Cardiac fibroblast (primary cell): ENCODE results near the gene DARS1.

ENCODE experiments used
- DNase-seq, 2 donors: peaks; one replicate each; pipeline versions ENCODE4 v3.0.0 to v3.0.0-alpha.2; 2010; ENCODE audit warnings: low read depth in 2 of 2
- H3K4me3 ChIP-seq, 2 donors: replicated peaks in 1 of 2; 1 replicate in 1 of 2; 2 replicates in 1 of 2; pipeline ENCODE4 v1.5.1; 2011; ENCODE audit warnings: low read depth in 2 of 2, low read length in 2 of 2, mild to moderate bottlenecking in 2 of 2, moderate library complexity in 1 of 2
- TF ChIP-seq, protein P1 (sequence below): IDR thresholded peaks from one replicate; pipeline ENCODE4 v1.5.1; 2011; ENCODE audit warnings: low read depth, mild to moderate bottlenecking, low read length, inconsistent platforms

DARS1 gene

GRCh38 chr2:135987441-135987840 is 2.0 kb upstream of the DARS1 start:
- H3K4me3 ChIP-seq, result no peak overlapping the region
- TF ChIP-seq, protein P1, sequence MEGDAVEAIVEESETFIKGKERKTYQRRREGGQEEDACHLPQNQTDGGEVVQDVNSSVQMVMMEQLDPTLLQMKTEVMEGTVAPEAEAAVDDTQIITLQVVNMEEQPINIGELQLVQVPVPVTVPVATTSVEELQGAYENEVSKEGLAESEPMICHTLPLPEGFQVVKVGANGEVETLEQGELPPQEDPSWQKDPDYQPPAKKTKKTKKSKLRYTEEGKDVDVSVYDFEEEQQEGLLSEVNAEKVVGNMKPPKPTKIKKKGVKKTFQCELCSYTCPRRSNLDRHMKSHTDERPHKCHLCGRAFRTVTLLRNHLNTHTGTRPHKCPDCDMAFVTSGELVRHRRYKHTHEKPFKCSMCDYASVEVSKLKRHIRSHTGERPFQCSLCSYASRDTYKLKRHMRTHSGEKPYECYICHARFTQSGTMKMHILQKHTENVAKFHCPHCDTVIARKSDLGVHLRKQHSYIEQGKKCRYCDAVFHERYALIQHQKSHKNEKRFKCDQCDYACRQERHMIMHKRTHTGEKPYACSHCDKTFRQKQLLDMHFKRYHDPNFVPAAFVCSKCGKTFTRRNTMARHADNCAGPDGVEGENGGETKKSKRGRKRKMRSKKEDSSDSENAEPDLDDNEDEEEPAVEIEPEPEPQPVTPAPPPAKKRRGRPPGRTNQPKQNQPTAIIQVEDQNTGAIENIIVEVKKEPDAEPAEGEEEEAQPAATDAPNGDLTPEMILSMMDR, result no peak
- DNase-seq, result no peak

DNA sequence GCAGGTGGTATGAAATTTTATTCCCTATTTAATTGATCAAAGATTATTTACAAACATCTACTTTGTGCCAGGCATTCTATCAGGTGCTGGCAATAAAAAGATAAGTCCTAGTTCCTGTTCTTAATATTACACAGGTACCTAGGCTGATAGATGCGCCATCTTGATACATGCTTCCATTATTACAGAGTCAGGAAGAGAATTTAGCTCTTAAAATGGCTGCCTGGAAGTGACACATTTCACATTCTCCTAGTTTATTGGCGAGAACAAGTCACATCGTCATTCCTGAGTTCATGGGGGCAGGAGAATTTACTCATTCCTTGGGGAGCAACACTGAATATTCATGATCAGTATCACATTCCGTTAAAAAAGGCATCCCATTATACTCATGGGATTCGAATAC is 1.1 kb upstream of the DARS1 start:
- DNase-seq, result no peak
- no peak overlapping the region for H3K4me3 ChIP-seq
- TF ChIP-seq, protein P1, result no peak

DNA sequence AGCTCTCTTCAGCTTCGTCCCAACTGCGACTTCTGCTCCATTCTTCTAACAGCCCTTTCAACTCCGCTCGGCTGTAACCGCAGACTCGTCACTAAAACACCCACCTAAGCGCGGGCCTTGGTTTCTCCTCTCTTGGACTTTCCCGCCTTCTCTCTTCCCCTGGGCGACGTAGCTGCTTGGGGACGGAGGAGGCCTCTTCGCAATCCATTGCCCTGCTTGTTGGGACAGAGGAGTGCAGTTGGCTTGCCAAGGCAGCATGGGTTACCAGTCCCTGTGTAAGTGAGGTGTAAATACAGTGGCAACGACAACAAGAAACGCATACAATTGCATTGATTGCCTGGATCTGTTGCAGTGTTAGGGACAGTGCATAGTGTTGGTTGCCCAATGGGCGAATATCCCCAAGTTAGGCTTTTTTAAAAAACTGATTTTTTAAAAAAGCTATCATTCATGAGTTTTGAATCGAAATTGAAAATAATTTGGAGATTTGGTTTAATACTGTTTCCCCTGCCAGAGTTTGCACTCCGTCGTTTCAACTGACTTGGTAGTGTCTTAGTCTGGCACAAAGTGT is 484 bp upstream of the DARS1 start:
- H3K4me3 ChIP-seq, result peak overlapping the region; percentile 94 to 96
- TF ChIP-seq, protein P1, result no peak
- no peak for DNase-seq

DNA sequence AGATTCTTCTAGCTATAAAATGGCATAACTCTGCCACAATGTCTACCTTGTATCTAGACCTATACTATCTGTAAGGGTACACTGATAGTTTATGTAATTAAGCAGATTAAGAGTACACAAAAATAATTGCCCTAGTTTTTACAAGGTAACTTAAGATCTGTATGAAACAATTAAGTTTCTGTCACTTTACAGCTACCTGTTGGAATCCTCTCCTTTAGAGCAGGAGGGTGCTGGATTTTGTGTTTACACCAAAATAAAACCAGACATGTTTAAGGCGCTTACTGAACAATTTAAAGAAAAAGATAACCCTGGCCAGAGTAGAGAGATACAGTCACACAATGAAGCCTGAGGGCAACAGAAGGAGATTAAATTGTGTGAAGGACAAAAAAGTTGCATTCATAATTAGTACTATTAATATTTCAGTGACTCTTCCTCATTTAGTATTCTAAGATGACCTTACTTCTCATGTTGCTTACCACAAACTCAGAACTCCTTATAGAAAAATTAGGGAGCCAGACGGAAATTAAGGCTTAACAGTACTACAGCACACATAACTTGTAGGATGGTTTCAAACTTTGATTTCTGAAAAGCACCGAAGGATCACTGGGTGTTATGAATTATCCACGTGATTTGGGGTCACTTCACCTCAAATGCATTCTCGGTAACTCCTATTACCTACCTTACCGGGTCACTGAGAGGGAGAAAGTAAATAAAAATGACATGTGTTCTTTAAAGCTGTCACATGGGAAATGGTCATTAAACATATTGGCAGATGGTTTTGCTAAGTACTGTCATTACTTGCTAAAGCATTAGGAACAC is 1.0 kb downstream of the DARS1 start:
- TF ChIP-seq, protein P1, result no peak
- peak overlapping the region; percentile 94 to 96 for H3K4me3 ChIP-seq
- DNase-seq, result no peak

GRCh38 chr2:135980434-135981079 is 4.9 kb downstream of the DARS1 start:
- no peak for DNase-seq
- TF ChIP-seq, protein P1, result no peak

GRCh38 chr2:135975702-135976101 is 9.7 kb downstream of the DARS1 start:
- TF ChIP-seq, protein P1, result no peak
- no peak for DNase-seq
- no peak overlapping the region for H3K4me3 ChIP-seq

More at GRCh38 chr2:135980434-135981079, 4.9 kb downstream of the DARS1 start:
- H3K4me3 ChIP-seq, result no peak overlapping the region
